ENCODE data around the gene GHR. TPM values are rescaled to one million over a fixed set of nuclear protein-coding genes. Genes with fewer than 3 reads are reported as not detected.
"Not testable (repeated sequence)": the region's sequence is repeated elsewhere in the genome, so short reads cannot be mapped to it uniquely, and the experiment has no call there.

GHR gene
- total and polyA plus RNA-seq, 3 experiments from 2014 or later, result not detected

DNA sequence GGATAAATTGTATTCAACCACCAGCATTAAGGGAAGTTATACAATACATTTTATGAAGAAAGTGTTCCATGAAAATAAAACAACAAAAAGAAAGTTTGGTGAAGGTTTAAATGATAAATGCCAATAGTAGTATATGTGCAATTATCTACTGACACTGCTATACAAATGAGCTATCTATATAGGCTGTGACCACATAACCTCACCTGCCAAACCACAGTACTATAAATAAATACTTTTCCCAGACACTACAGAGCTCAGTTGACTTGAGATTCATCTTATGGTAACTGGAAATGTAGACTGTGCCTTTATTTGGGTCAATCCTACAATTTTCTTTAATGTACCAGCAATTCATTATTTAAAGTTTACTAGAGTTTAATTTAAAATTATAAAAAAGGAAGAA, 252.4 kb downstream of the GHR start:
- peaks cover 0 to 5% (median 3%) of the 10 kb centered on the region in 5 donors for H3K9me3 Mint-ChIP-seq
- no peaks in the 10 kb centered on the region for H3K9me3 ChIP-seq (ENCODE audit: low read length)
- H3K36me3 Mint-ChIP-seq, result no peaks in the 10 kb centered on the region
- H3K4me3 Mint-ChIP-seq, result no peak overlapping the region
- POLR2A ChIA-PET, result no interaction called here
- no peak overlapping the region for H3K4me3 ChIP-seq (ENCODE audit: low read length)
- no peak overlapping the region for H3K27ac Mint-ChIP-seq
- H3K27me3 ChIP-seq (ENCODE audit: insufficient read depth, low read length, poor library complexity, severe bottlenecking), result no peaks in the 10 kb centered on the region
- H3K4me1 Mint-ChIP-seq, result no peaks in the 10 kb centered on the region
- H3K27ac ChIP-seq (ENCODE audit: low read depth, low read length), result no peak overlapping the region
- no peaks in the 10 kb centered on the region for H3K27me3 Mint-ChIP-seq
- CTCF ChIA-PET, result no interaction called here
- no peaks in the 10 kb centered on the region for H3K4me1 ChIP-seq (ENCODE audit: insufficient read depth, low read length)
- DNase-seq, result no peak
- H3K36me3 ChIP-seq (ENCODE audit: insufficient read depth, low read length), result no peaks in the 10 kb centered on the region

DNA sequence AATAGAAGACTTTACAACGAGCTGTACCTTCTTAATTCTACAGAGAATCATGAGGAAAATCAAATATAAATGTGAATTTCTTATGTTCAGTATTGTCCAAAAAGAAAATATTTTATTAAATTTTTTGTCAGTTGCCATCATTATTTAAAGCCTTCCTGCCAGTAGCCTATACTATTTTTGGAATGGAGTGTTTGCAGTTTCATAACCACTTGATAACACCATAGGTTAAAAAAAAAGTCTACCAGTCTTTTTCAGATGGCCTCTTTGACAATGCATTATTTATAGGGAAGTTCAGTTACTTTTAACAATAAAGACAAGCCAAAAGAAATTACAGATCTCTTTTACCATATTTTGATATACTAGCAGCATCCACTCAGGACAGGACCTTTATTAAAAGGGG, 253.1 kb downstream of the GHR start:
- CTCF ChIA-PET, result no interaction called here
- peaks cover 0 to 5% (median 4%) of the 10 kb centered on the region in 5 donors for H3K9me3 Mint-ChIP-seq

DNA sequence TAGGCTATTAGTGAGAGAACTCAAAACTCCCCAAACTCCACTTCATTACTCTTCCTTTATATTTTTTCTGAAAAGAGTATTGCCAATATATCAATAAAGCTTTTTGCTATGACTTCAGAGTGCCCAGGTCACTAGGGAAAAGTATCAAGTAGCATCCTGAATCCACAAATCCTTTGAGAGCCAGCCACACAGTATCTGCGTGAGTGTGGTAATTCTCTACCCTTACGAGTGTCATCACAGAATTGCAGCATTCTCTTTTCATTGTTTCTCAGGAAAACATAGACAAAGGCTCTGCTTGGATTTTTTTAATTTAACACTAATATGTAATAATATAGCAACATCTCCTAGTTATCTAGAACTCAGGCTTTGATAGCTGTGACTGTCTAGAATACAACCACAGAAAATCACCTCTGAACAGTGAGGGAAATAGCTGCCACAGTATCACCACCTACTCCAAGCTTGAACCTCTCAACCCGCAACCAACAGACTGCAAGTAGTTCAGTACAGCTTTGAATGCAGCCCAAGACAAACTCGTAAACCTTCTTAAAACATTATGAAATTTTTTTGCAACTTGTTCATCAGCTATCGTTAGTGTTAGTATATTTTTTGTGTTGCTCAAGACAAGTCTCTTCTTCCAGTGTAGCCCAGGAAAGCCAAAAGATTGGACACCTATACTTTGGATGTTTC, 254.1 kb downstream of the GHR start:
- no peak overlapping the region for H3K27ac Mint-ChIP-seq
- POLR2A ChIA-PET, result no interaction called here
- Histone ChIP-seq H3K36me3 (ENCODE audit: insufficient read depth, low read length) (no peaks in the 10 kb centered on the region), H3K27ac (ENCODE audit: low read depth, low read length) (no peak overlapping the region), H3K27me3 (ENCODE audit: insufficient read depth, low read length, poor library complexity, severe bottlenecking) (no peaks in the 10 kb centered on the region), H3K4me1 (ENCODE audit: insufficient read depth, low read length) (no peaks in the 10 kb centered on the region), H3K9me3 (ENCODE audit: low read length) (no peaks in the 10 kb centered on the region), H3K4me3 (ENCODE audit: low read length) (no peak overlapping the region)
- H3K9me3 Mint-ChIP-seq, result peaks cover under 1 to 6% (median 3%) of the 10 kb centered on the region in 5 donors
- no peak overlapping the region for H3K4me3 Mint-ChIP-seq
- CTCF ChIA-PET, result no interaction called here
- H3K4me1 Mint-ChIP-seq, result no peaks in the 10 kb centered on the region
- no peaks in the 10 kb centered on the region for H3K27me3 Mint-ChIP-seq
- DNase-seq, result no peak
- H3K36me3 Mint-ChIP-seq, result no peaks in the 10 kb centered on the region

More for the DNA sequence above, 253.1 kb downstream of the GHR start:
- no peak overlapping the region for H3K4me3 ChIP-seq (ENCODE audit: low read length)
- H3K9me3 ChIP-seq (ENCODE audit: low read length), result no peaks in the 10 kb centered on the region
- H3K36me3 ChIP-seq (ENCODE audit: insufficient read depth, low read length), result no peaks in the 10 kb centered on the region
- DNase-seq, result no peak
- no peaks in the 10 kb centered on the region for H3K27me3 ChIP-seq (ENCODE audit: insufficient read depth, low read length, poor library complexity, severe bottlenecking)
- H3K4me1 ChIP-seq (ENCODE audit: insufficient read depth, low read length), result no peaks in the 10 kb centered on the region
- POLR2A ChIA-PET, result no interaction called here
- Mint-ChIP-seq H3K4me1 (no peaks in the 10 kb centered on the region), H3K36me3 (no peaks in the 10 kb centered on the region), H3K27me3 (no peaks in the 10 kb centered on the region), H3K4me3 (no peak overlapping the region), H3K27ac (no peak overlapping the region)
- H3K27ac ChIP-seq (ENCODE audit: low read depth, low read length), result no peak overlapping the region

DNA sequence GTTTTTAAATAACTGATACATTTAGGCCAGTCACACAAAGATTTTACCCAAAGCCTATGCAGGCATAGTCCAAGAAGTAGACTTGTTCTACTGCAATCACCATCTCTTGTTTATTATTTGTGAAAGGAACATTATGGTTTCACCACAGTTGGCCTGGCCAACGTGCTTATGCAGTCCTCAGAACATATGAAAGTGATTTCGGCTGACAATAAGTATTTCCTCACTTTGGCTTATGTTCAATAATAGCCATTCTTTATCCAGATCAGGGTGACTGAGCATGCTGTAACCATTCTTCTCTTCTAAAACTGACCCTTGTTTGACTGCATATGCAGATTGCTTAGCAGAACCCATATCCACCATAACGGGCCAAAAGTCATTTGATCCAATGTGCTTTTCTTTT, 256.8 kb downstream of the GHR start:
- H3K27ac ChIP-seq (ENCODE audit: low read depth, low read length), result no peak overlapping the region
- Mint-ChIP-seq H3K36me3 (no peaks in the 10 kb centered on the region), H3K4me3 (no peak overlapping the region), H3K9me3 (peaks cover 3 to 14% (median 4%) of the 10 kb centered on the region in 5 donors), H3K4me1 (no peaks in the 10 kb centered on the region), H3K27ac (no peak overlapping the region), H3K27me3 (no peaks in the 10 kb centered on the region)
- DNase-seq, result no peak
- no peak overlapping the region for H3K4me3 ChIP-seq (ENCODE audit: low read length)
- H3K9me3 ChIP-seq (ENCODE audit: low read length), result no peaks in the 10 kb centered on the region
- no peaks in the 10 kb centered on the region for H3K27me3 ChIP-seq (ENCODE audit: insufficient read depth, low read length, poor library complexity, severe bottlenecking)
- ChIA-PET POLR2A (no interaction called here), CTCF (no interaction called here)
- H3K4me1 ChIP-seq (ENCODE audit: insufficient read depth, low read length), result no peaks in the 10 kb centered on the region
- no peaks in the 10 kb centered on the region for H3K36me3 ChIP-seq (ENCODE audit: insufficient read depth, low read length)

DNA sequence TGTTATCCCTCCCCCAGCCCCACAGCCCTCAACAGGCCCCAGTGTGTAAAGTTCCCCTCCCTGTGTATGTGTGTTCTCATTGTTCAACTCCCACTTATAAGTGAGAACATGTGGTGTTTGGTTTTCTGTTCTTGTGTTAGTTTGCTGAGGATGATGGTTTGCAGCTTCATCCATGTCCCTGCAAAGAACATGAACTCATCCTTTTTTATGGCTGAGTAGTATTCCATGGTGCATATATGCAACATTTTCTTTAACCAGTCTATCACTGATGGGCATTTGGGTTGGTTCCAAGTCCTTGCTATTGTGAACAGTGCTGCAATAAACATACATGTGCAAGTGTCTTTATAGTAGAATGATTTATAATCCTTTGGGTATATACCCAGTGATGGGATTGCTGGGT, 261.8 kb downstream of the GHR start:
- not testable (repeated sequence) for H3K36me3 ChIP-seq (ENCODE audit: insufficient read depth, low read length)

DNA sequence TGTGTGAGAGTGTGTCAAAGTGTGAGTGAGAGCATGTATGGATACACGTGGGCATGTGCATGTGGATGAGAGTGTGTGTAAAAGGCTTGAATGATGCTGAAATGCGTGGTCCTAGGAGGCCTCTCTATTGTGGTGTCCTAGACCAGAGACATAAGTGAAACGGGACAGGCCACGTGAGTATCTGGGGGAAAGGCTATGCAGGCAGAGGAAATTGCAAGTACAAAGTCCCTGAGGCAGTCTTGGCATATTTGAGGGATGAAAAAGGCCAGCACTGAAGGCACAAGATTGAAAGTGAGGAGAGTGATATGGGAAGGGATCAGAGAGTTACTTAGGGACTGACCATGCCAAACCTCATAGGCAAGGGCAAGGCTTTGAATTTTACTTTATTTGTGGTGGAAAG, 266.2 kb downstream of the GHR start:
- Mint-ChIP-seq H3K9me3 (peaks cover 0 to 16% (median 12%) of the 10 kb centered on the region in 5 donors), H3K4me3 (no peak overlapping the region), H3K27ac (peak overlapping the region in 1 of 8 donors; percentile 65), H3K4me1 (no peaks in the 10 kb centered on the region), H3K27me3 (peaks cover 2 to 20% of the 10 kb centered on the region in 2 donors), H3K36me3 (peaks cover 0 to 2% (median 0%) of the 10 kb centered on the region in 3 donors)
- Histone ChIP-seq H3K4me1 (ENCODE audit: insufficient read depth, low read length) (no peaks in the 10 kb centered on the region), H3K9me3 (ENCODE audit: low read length) (no peaks in the 10 kb centered on the region), H3K27ac (ENCODE audit: low read depth, low read length) (no peak overlapping the region), H3K4me3 (ENCODE audit: low read length) (no peak overlapping the region), H3K36me3 (ENCODE audit: insufficient read depth, low read length) (no peaks in the 10 kb centered on the region), H3K27me3 (ENCODE audit: insufficient read depth, low read length, poor library complexity, severe bottlenecking) (peaks cover 3% of the 10 kb centered on the region)
- CTCF ChIA-PET, result interaction anchor here (1.0 kb wide), 1 partner anchor 23 kb away, joined by 3 read pairs; no protein-coding TSS in a partner anchor
- DNase-seq, result no peak
- POLR2A ChIA-PET, result no interaction called here

More for the DNA sequence above, 261.8 kb downstream of the GHR start:
- DNase-seq; H3K4me3 ChIP-seq (ENCODE audit: low read length); H3K4me1 ChIP-seq (ENCODE audit: insufficient read depth, low read length); H3K4me3 Mint-ChIP-seq; CTCF ChIA-PET; H3K4me1 Mint-ChIP-seq; H3K9me3 ChIP-seq (ENCODE audit: low read length); POLR2A ChIA-PET; H3K36me3 Mint-ChIP-seq; H3K27ac ChIP-seq (ENCODE audit: low read depth, low read length); H3K27me3 ChIP-seq (ENCODE audit: insufficient read depth, low read length, poor library complexity, severe bottlenecking); H3K27ac Mint-ChIP-seq: not testable (repeated sequence)
- H3K27me3 Mint-ChIP-seq, result peaks cover 0 to 12% of the 10 kb centered on the region in 2 donors
- H3K9me3 Mint-ChIP-seq, result peaks cover 4 to 26% (median 18%) of the 10 kb centered on the region in 5 donors

DNA sequence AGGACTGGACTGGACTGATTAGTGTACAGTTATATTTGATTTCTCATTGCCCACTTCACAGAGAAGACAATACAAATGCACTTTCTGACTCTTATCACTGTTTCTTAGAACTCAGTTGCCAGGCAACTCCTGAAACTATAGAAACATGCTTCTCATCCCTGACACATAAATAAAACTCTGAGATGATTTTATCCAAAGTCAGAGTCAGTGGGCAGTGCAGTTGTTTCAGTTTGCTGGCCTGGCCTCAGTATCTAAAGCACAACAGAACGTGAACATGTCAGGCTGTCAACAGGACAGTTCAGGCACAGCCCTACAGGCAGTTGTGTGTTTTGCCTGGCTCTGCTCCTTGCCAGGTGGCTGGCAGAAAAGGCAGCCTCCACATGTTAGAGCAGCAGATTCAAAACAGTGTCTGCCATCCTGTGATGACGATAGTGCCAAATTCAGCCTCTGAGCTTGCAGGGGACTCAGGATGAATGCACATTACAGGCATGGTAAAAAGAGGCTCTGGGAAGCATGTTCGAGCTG, 268.2 kb downstream of the GHR start:
- peaks cover 3% of the 10 kb centered on the region for H3K27me3 ChIP-seq (ENCODE audit: insufficient read depth, low read length, poor library complexity, severe bottlenecking)
- H3K4me3 ChIP-seq (ENCODE audit: low read length), result no peak overlapping the region
- Mint-ChIP-seq H3K36me3 (no peaks in the 10 kb centered on the region), H3K27me3 (peaks cover 2 to 24% of the 10 kb centered on the region in 2 donors), H3K9me3 (peaks cover 0 to 7% (median 4%) of the 10 kb centered on the region in 5 donors), H3K4me3 (no peak overlapping the region), H3K27ac (no peak overlapping the region), H3K4me1 (no peaks in the 10 kb centered on the region)
- no peak for DNase-seq
- H3K36me3 ChIP-seq (ENCODE audit: insufficient read depth, low read length), result no peaks in the 10 kb centered on the region
- H3K9me3 ChIP-seq (ENCODE audit: low read length), result no peaks in the 10 kb centered on the region
- ChIA-PET CTCF (no interaction called here), POLR2A (no interaction called here)
- no peaks in the 10 kb centered on the region for H3K4me1 ChIP-seq (ENCODE audit: insufficient read depth, low read length)
- H3K27ac ChIP-seq (ENCODE audit: low read depth, low read length), result no peak overlapping the region

DNA sequence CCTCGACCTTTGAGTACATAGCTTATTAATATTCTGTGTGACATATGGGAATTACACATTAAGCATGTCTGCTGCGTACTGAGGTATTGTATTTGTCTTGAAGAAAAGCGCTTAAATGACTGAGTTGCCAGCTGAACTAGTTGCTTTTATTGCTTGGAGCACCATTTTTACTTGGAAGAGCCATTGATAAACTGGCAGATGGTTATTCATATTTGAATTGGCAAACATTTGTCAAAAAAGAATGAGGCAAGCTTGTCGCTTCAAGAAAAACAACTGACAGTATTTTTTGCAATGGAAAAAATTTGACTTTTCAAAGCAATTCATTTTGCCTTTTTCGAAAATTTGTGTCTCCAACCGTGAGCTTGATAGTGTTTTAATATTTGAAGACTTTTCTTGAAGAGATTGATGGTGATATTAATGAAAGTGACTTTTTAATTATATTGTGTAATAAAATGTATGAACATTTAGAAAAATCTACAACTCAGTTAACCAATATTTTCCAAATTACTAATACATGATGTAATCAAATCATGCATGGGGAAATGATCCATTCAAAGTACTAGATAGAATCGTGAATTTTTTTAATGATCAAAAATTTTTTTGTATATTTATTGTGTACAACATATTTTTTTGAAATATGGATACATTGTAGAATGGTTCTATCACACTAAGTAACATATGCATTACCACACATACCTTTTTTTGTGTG, 278.3 kb downstream of the GHR start:
- Histone ChIP-seq H3K36me3 (ENCODE audit: insufficient read depth, low read length) (no peaks in the 10 kb centered on the region), H3K27me3 (ENCODE audit: insufficient read depth, low read length, poor library complexity, severe bottlenecking) (no peaks in the 10 kb centered on the region), H3K27ac (ENCODE audit: low read depth, low read length) (no peak overlapping the region), H3K4me1 (ENCODE audit: insufficient read depth, low read length) (no peaks in the 10 kb centered on the region), H3K9me3 (ENCODE audit: low read length) (no peaks in the 10 kb centered on the region), H3K4me3 (ENCODE audit: low read length) (no peak overlapping the region)
- DNase-seq, result no peak
- H3K27me3 Mint-ChIP-seq, result peaks cover 0 to 12% of the 10 kb centered on the region in 2 donors
- H3K27ac Mint-ChIP-seq, result no peak overlapping the region
- no peaks in the 10 kb centered on the region for H3K4me1 Mint-ChIP-seq
- no peaks in the 10 kb centered on the region for H3K36me3 Mint-ChIP-seq
- no peak overlapping the region for H3K4me3 Mint-ChIP-seq
- POLR2A ChIA-PET, result no interaction called here
- peaks cover under 1 to 10% (median 4%) of the 10 kb centered on the region in 5 donors for H3K9me3 Mint-ChIP-seq
- CTCF ChIA-PET, result no interaction called here
